OCI-LY7 (cell line): ENCODE measurements around the gene NAV1. TPM values are rescaled to one million over a fixed set of nuclear protein-coding genes. Genes with fewer than 3 reads are reported as not detected.

Source experiments
- BruUV-seq: library from RNA; stranded (reverse); fragments of 400-500 nt; replicated peaks from 2 replicates; lab custom pipeline; 2021; lab: Mats Ljungman, UMichigan
- CTCF ChIA-PET: fragments of 300-600 bp; sonication (Branson Sonifier 250); formaldehyde crosslinking; loops from one replicate; lab custom pipeline; 2022; ENCODE audit warnings: antibody characterized with exemption; ENCODE audit not compliant: unreplicated experiment; lab: Charles Lee
- POLR2A ChIA-PET: fragments of 300-600 bp; sonication (Branson Sonifier 250); formaldehyde crosslinking; loops from one replicate; lab custom pipeline; 2022; ENCODE audit warnings: antibody characterized with exemption; lab: Charles Lee
- DNase-seq: peaks from one replicate; pipeline ENCODE4 v3.0.0-alpha.2; 2015; ENCODE audit warnings: low spot score
- H2AFZ ChIP-seq: fragments of 200-600 bp; sonication (generic), shearing (Covaris generic); 2 replicates; pipeline ENCODE4 v1.6.1; 2014; ENCODE audit warnings: mild to moderate bottlenecking, antibody characterized with exemption, low read length, moderate library complexity
- H3K27ac ChIP-seq: fragments of 200-600 bp; sonication (generic); 2 replicates; pipeline ENCODE4 v1.5.1; 2014; ENCODE audit warnings: mixed run types, low read depth, mild to moderate bottlenecking, moderate library complexity, low read length, inconsistent platforms; ENCODE audit not compliant: poor library complexity, severe bottlenecking
- H3K36me3 ChIP-seq: fragments of 200-600 bp; sonication (generic); 2 replicates; pipeline ENCODE4 v1.6.1; 2014; ENCODE audit warnings: mild to moderate bottlenecking, antibody characterized with exemption, low read length, moderate library complexity, mixed read lengths; ENCODE audit not compliant: insufficient read depth
- H3K4me1 ChIP-seq: fragments of 200-600 bp; sonication (generic); 2 replicates; pipeline ENCODE4 v1.5.1; 2014; ENCODE audit warnings: mild to moderate bottlenecking, low read length; ENCODE audit not compliant: insufficient read depth, poor library complexity, severe bottlenecking
- H3K4me2 ChIP-seq: fragments of 200-600 bp; sonication (generic); 2 replicates; pipeline ENCODE4 v1.6.1; 2014; ENCODE audit warnings: mild to moderate bottlenecking, low read length
- H3K4me3 ChIP-seq: fragments of 200-600 bp; sonication (generic); 2 replicates; pipeline ENCODE4 v1.5.1; 2014; ENCODE audit warnings: mild to moderate bottlenecking, low read depth, low read length; ENCODE audit not compliant: poor library complexity, severe bottlenecking
- H3K79me2 ChIP-seq: fragments of 200-600 bp; sonication (generic); 2 replicates; pipeline ENCODE4 v1.6.1; 2016; ENCODE audit warnings: low read depth, mild to moderate bottlenecking, low read length, moderate library complexity, mixed read lengths; ENCODE audit not compliant: insufficient read depth
- H3K9me2 ChIP-seq: fragments of 200-600 bp; sonication (generic); 2 replicates; pipeline ENCODE4 v1.6.1; 2016; ENCODE audit warnings: mild to moderate bottlenecking, low read length, mixed read lengths; ENCODE audit not compliant: insufficient read depth
- H3K9me3 ChIP-seq: fragments of 200-600 bp; sonication (generic); 2 replicates; pipeline ENCODE4 v1.6.1; 2014; ENCODE audit warnings: mild to moderate bottlenecking, mixed run types, low read length, mixed read lengths
- H4K20me1 ChIP-seq: fragments of 200-600 bp; sonication (generic); 2 replicates; pipeline ENCODE4 v1.6.1; 2014; ENCODE audit warnings: mild to moderate bottlenecking, antibody characterized with exemption, low read length, moderate library complexity, mixed read lengths; ENCODE audit not compliant: insufficient read depth
- CTCF ChIP-seq: fragments of 200-600 bp; sonication (generic); conservative IDR thresholded peaks from 2 replicates; pipeline ENCODE4 v1.5.1; 2014; ENCODE audit warnings: mild to moderate bottlenecking, antibody characterized with exemption, low read length, moderate library complexity, mixed read lengths
- EZH2phosphoT487 ChIP-seq: fragments of 200-600 bp; sonication (generic); IDR thresholded peaks from 2 replicates; pipeline ENCODE4 v1.6.1; 2018; ENCODE audit warnings: low read depth, borderline replicate concordance, mild to moderate bottlenecking, mixed run types, antibody characterized with exemption, low read length, moderate library complexity, mixed read lengths
- intact Hi-C: fragments of 100-400 bp; cut with micrococcal nuclease; formaldehyde crosslinking; loops from one replicate; pipeline ENCODE4 v1.10.0; 2022; ENCODE audit not compliant: unreplicated experiment
- total RNA-seq, 2 experiments: library from RNA; depleted of rRNA in 1 of 2; stranded (reverse); fragments of >200 nt in 1 of 2; shearing (Covaris generic) in 1 of 2; gene quantifications; 2 replicates each; pipeline ENCODE4 v1.2.3, GENCODE V29; 2014 to 2022

The NAV1 gene
- total RNA-seq, 2 experiments from 2014 or later: 4.2 to 20.7 TPM

DNA sequence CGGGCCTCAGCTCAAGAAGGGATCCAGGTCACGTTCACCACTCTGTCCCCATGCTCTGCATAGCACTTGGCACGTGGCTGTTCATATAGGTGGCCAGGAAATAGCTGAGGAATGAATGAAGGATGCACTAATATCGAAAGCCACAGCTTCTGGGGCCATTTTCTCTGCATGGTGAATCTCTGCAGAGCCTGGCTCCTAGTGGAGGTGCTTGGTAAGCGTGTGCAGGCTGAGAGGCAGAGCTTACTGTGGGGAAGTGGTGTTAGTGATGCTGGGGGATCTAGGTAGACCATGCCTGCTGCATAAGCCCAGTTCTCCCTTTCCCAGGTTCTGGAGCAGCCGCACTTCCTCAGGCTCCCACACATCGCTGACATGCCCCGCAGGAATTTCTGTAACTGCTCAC is 40.3 kb upstream of the NAV1 start:
- peaks cover 24% of the 10 kb centered on the region for H3K36me3 ChIP-seq
- H3K9me2 ChIP-seq: no peaks in the 10 kb centered on the region
- H4K20me1 ChIP-seq: peaks cover 4% of the 10 kb centered on the region; the same call in 1 of the 2 replicates
- no peak for DNase-seq
- H2AFZ ChIP-seq: no peak overlapping the region
- no TSS peak for BruUV-seq
- peaks cover 7% of the 10 kb centered on the region; the same call in 1 of the 2 replicates for H3K79me2 ChIP-seq
- TF ChIP-seq EZH2phosphoT487 (no peak), CTCF (no peak)
- no peak overlapping the region for H3K4me3 ChIP-seq
- intact Hi-C loops: no loop called here
- no peak overlapping the region for H3K4me2 ChIP-seq
- no peaks in the 10 kb centered on the region for H3K9me3 ChIP-seq
- POLR2A ChIA-PET: interaction anchor here (1.3 kb wide), 2 partner anchors 12 to 13 kb away, joined by 3 read pairs; no protein-coding TSS in a partner anchor
- H3K4me1 ChIP-seq: peaks cover 17% of the 10 kb centered on the region
- CTCF ChIA-PET: no interaction called here
- H3K27ac ChIP-seq: no peak overlapping the region

DNA sequence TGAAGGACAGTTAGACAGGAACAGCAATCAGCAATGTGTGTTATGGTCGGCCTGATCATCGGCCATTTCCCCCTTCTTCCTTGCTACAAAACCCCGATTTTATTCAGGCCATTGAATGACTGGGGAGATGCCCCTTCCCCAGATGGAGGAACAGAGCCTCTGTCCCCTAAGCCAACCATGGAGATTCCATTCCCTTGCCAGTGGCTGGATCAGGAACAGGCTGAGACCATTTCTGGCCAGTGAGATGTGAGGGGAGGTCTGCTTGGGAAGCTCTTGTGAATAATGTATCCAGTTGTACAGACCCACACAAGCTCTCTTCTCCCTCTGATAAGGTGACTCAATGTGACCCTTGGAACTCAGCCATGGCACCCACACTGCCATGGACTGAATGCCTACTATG is 39.7 kb upstream of the NAV1 start:
- TF ChIP-seq CTCF: no peak
- TF ChIP-seq EZH2phosphoT487: no peak
- Histone ChIP-seq H3K4me1 (peaks cover 23% of the 10 kb centered on the region), H3K27ac (no peak overlapping the region), H3K79me2 (peaks cover 13% of the 10 kb centered on the region; the same call in 1 of the 2 replicates), H4K20me1 (peaks cover 4% of the 10 kb centered on the region; the same call in 1 of the 2 replicates), H3K4me3 (no peak overlapping the region), H3K36me3 (peaks cover 18% of the 10 kb centered on the region), H3K4me2 (no peak overlapping the region), H3K9me2 (no peaks in the 10 kb centered on the region), H3K9me3 (no peaks in the 10 kb centered on the region), H2AFZ (no peak overlapping the region)
- ChIA-PET CTCF (no interaction called here), POLR2A (interaction anchor here (1.3 kb wide), 2 partner anchors 12 to 13 kb away, joined by 3 read pairs; no protein-coding TSS in a partner anchor)
- BruUV-seq: no TSS peak
- intact Hi-C loops: no loop called here
- DNase-seq: no peak
